Measurements from ENCODE around the gene NDST4.
"Not testable (repeated sequence)": the region's sequence is repeated elsewhere in the genome, so short reads cannot be mapped to it uniquely, and the experiment has no call there.

Gene NDST4

GRCh38 chr4:114986133-114986532 lies 127.3 kb downstream of the NDST4 start:
- no peak for TF ChIP-seq GABPA (IDR thresholded peaks at IDR 0.05; ENCODE audit: low read depth)
- TF ChIP-seq REST (IDR thresholded peaks at IDR 0.05; ENCODE audit: insufficient replicate concordance, low read depth): no peak
- no peak for TF ChIP-seq POLR2AphosphoS5 (IDR thresholded peaks at IDR 0.05; ENCODE audit: low read depth)
- no peak for TF ChIP-seq SPI1 (IDR thresholded peaks at IDR 0.05; ENCODE audit: borderline replicate concordance, low read depth)
- TF ChIP-seq CTCF (IDR thresholded peaks at IDR 0.05; ENCODE audit: insufficient read depth, low read length): no peak
- Histone ChIP-seq H3K27me3 (ENCODE audit: insufficient read depth, poor library complexity, severe bottlenecking) (no peaks in the 10 kb centered on the region), H3K4me3 (replicated peaks; ENCODE audit: insufficient read depth, low read length) (no peak overlapping the region), H3K27ac (replicated peaks) (no peak overlapping the region)
- DNase-seq (ENCODE audit: low read depth in 1 of 2, low spot score in 1 of 2): no peak

GRCh38 chr4:114980932-114981708 lies 132.3 kb downstream of the NDST4 start:
- TF ChIP-seq SPI1 (IDR thresholded peaks at IDR 0.05; ENCODE audit: borderline replicate concordance, low read depth) (no peak), REST (IDR thresholded peaks at IDR 0.05; ENCODE audit: insufficient replicate concordance, low read depth) (no peak), GABPA (IDR thresholded peaks at IDR 0.05; ENCODE audit: low read depth) (no peak), CTCF (IDR thresholded peaks at IDR 0.05; ENCODE audit: insufficient read depth, low read length) (no peak), POLR2AphosphoS5 (IDR thresholded peaks at IDR 0.05; ENCODE audit: low read depth) (no peak)
- DNase-seq (ENCODE audit: low read depth in 1 of 2, low spot score in 1 of 2): no peak

GRCh38 chr4:114980399-114980798 lies 133.0 kb downstream of the NDST4 start:
- not testable (repeated sequence) for H3K27ac ChIP-seq (replicated peaks); H3K27me3 ChIP-seq (ENCODE audit: insufficient read depth, poor library complexity, severe bottlenecking); DNase-seq (ENCODE audit: low read depth in 1 of 2, low spot score in 1 of 2); H3K4me3 ChIP-seq (replicated peaks; ENCODE audit: insufficient read depth, low read length)

More at GRCh38 chr4:114980932-114981708, 132.3 kb downstream of the NDST4 start:
- no peak overlapping the region for H3K4me3 ChIP-seq (replicated peaks; ENCODE audit: insufficient read depth, low read length)
- H3K27ac ChIP-seq (replicated peaks): no peak overlapping the region
- no peaks in the 10 kb centered on the region for H3K27me3 ChIP-seq (ENCODE audit: insufficient read depth, poor library complexity, severe bottlenecking)

- no peak for DNase-seq (ENCODE audit: low read depth in 1 of 2, low spot score in 1 of 2)
- no peak for TF ChIP-seq POLR2AphosphoS5 (IDR thresholded peaks at IDR 0.05; ENCODE audit: low read depth)
- TF ChIP-seq GABPA (IDR thresholded peaks at IDR 0.05; ENCODE audit: low read depth): no peak
- TF ChIP-seq SPI1 (IDR thresholded peaks at IDR 0.05; ENCODE audit: borderline replicate concordance, low read depth): no peak
- TF ChIP-seq CTCF (IDR thresholded peaks at IDR 0.05; ENCODE audit: insufficient read depth, low read length): no peak
- no peak for TF ChIP-seq REST (IDR thresholded peaks at IDR 0.05; ENCODE audit: insufficient replicate concordance, low read depth)
Measured at GRCh38 chr4:114976901-114977300, 136.5 kb downstream of the NDST4 start.

More at GRCh38 chr4:114976901-114977300, 136.5 kb downstream of the NDST4 start:
- no peak overlapping the region for H3K27ac ChIP-seq (replicated peaks)
- no peak overlapping the region for H3K4me3 ChIP-seq (replicated peaks; ENCODE audit: insufficient read depth, low read length)
- no peaks in the 10 kb centered on the region for H3K27me3 ChIP-seq (ENCODE audit: insufficient read depth, poor library complexity, severe bottlenecking)
